SU-DHL-6 (cell line): Measurements from ENCODE around the gene AKR1B1.

ENCODE experiments used
- H2AFZ ChIP-seq: fragments of 200-600 bp; sonication (generic); 2 replicates; pipeline ENCODE4 v1.6.1; 2014; ENCODE audit warnings: low read depth, mild to moderate bottlenecking, moderate library complexity, mixed read lengths, antibody characterized with exemption, low read length; ENCODE audit not compliant: severe bottlenecking
- H3F3A ChIP-seq: fragments of 200-600 bp; shearing (Covaris generic); 2 replicates; pipeline ENCODE4 v1.6.0; 2016; ENCODE audit warnings: antibody characterized with exemption, mild to moderate bottlenecking; ENCODE audit not compliant: insufficient read depth
- H3K27ac ChIP-seq: fragments of 200-600 bp; sonication (generic); 2 replicates; pipeline ENCODE4 v1.5.1; 2016; ENCODE audit warnings: low read depth, mild to moderate bottlenecking, low read length, moderate library complexity, mixed read lengths
- H3K27me3 ChIP-seq: fragments of 200-600 bp; sonication (generic), shearing (Covaris generic); 2 replicates; pipeline ENCODE4 v1.6.0; 2014; ENCODE audit warnings: mild to moderate bottlenecking, low read length
- H3K36me3 ChIP-seq: fragments of 200-600 bp; sonication (generic); 2 replicates; pipeline ENCODE4 v1.6.1; 2014; ENCODE audit warnings: mild to moderate bottlenecking, low read length, mixed read lengths
- H3K4me2 ChIP-seq: fragments of 300-600, 200-600 bp; shearing (Covaris generic), sonication (generic); 2 replicates; pipeline ENCODE4 v1.6.0; 2014; ENCODE audit warnings: low read length, low read depth, mild to moderate bottlenecking; ENCODE audit not compliant: poor library complexity, severe bottlenecking
- H3K4me3 ChIP-seq: fragments of 200-600 bp; sonication (generic); 2 replicates; pipeline ENCODE4 v1.5.1; 2014; ENCODE audit warnings: antibody characterized with exemption, low read length, mild to moderate bottlenecking, mixed read lengths; ENCODE audit not compliant: insufficient read depth, poor library complexity, severe bottlenecking
- H3K79me2 ChIP-seq: fragments of 200-600 bp; sonication (generic); 2 replicates; pipeline ENCODE4 v1.6.1; 2014; ENCODE audit warnings: mild to moderate bottlenecking, low read length, moderate library complexity; ENCODE audit not compliant: insufficient read depth
- H3K9ac ChIP-seq: fragments of 200-600 bp; sonication (generic); 2 replicates; pipeline ENCODE4 v1.7.0; 2014; ENCODE audit warnings: mild to moderate bottlenecking, low read length
- H3K9me2 ChIP-seq: fragments of 200-600 bp; sonication (generic); replicated peaks from 2 replicates; pipeline ENCODE4 v1.6.1; 2014; ENCODE audit warnings: low read length; ENCODE audit not compliant: insufficient read depth
- H3K9me3 ChIP-seq: fragments of 200-600 bp; sonication (generic); 2 replicates; pipeline ENCODE4 v1.6.1; 2014; ENCODE audit warnings: low read length, mixed read lengths; ENCODE audit not compliant: insufficient read depth
- H4K20me1 ChIP-seq: fragments of 200-600 bp; sonication (generic); 2 replicates; pipeline ENCODE4 v1.6.1; 2014; ENCODE audit warnings: low read depth, mild to moderate bottlenecking, antibody characterized with exemption, low read length, moderate library complexity, mixed read lengths
- EZH2phosphoT487 ChIP-seq: fragments of 200-600 bp; sonication (generic), shearing (Covaris generic); conservative IDR thresholded peaks from 2 replicates; pipeline ENCODE4 v1.6.1; 2018; ENCODE audit warnings: mild to moderate bottlenecking, antibody characterized with exemption, low read length, moderate library complexity, mixed read lengths
- TF ChIP-seq, protein P1 (sequence below): fragments of 200-600 bp; sonication (generic); IDR thresholded peaks from one replicate; pipeline ENCODE4 v1.5.1; 2017; ENCODE audit warnings: antibody characterized with exemption, mild to moderate bottlenecking, low read length, moderate library complexity; ENCODE audit not compliant: insufficient read depth, poor library complexity, severe bottlenecking

Gene AKR1B1

DNA sequence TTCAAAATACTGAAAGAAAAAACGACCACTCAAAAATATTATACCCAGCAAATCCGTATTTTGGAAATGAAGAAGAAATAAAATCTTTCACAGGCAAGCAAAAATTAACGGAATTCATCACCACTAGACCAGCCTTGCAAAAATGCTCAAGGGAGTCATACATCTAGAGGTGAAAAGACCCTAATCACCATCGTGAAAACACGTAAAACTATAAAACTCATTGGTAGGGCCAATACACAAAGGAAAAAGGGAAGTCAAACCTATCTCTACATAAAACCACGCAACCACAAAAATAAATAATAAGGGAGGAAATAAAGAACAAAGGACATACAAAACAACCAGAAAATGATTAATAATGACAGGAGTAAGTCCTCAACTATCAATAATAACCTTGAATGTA, 6.6 kb upstream of the AKR1B1 start:
- Histone ChIP-seq H3K4me2 (no peak overlapping the region), H3K9me3 (0 out of 2 replicates have a peak, but pooled peaks cover 5% of the 10 kb centered on the region), H3K27me3 (no peaks in the 10 kb centered on the region), H3K9me2 (no peaks in the 10 kb centered on the region), H2AFZ (no peak overlapping the region), H3F3A (no peaks in the 10 kb centered on the region), H3K4me3 (no peak overlapping the region), H3K36me3 (no peaks in the 10 kb centered on the region), H3K27ac (no peak overlapping the region), H3K79me2 (no peaks in the 10 kb centered on the region), H3K9ac (no peak overlapping the region), H4K20me1 (no peaks in the 10 kb centered on the region)
- TF ChIP-seq, protein P1, sequence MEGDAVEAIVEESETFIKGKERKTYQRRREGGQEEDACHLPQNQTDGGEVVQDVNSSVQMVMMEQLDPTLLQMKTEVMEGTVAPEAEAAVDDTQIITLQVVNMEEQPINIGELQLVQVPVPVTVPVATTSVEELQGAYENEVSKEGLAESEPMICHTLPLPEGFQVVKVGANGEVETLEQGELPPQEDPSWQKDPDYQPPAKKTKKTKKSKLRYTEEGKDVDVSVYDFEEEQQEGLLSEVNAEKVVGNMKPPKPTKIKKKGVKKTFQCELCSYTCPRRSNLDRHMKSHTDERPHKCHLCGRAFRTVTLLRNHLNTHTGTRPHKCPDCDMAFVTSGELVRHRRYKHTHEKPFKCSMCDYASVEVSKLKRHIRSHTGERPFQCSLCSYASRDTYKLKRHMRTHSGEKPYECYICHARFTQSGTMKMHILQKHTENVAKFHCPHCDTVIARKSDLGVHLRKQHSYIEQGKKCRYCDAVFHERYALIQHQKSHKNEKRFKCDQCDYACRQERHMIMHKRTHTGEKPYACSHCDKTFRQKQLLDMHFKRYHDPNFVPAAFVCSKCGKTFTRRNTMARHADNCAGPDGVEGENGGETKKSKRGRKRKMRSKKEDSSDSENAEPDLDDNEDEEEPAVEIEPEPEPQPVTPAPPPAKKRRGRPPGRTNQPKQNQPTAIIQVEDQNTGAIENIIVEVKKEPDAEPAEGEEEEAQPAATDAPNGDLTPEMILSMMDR = no peak
- TF ChIP-seq EZH2phosphoT487 = no peak

DNA sequence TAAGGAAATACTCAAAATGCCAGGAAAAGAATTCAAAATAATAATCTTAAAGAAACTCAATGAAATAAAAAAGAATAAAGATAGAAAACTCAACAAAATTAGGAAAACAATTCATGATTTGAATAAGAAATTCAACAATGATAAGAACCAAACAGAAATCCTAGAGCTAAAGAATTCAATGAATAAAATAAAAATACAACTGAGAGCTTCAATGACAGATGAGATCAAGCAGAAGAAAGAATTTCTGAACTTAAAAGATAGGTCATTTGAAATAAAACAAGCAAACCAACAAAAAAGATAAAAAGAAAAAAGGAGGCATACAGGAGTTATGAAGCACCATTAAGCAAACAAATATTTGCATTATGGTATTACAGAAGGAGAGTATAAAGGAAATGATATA, 5.6 kb upstream of the AKR1B1 start:
- H3F3A ChIP-seq = no peaks in the 10 kb centered on the region
- no peak overlapping the region for H3K9ac ChIP-seq
- H3K27ac ChIP-seq = no peak overlapping the region
- no peaks in the 10 kb centered on the region for H3K79me2 ChIP-seq
- no peak for TF ChIP-seq EZH2phosphoT487
- TF ChIP-seq, protein P1 = no peak
- H3K36me3 ChIP-seq = no peaks in the 10 kb centered on the region
- no peak overlapping the region for H2AFZ ChIP-seq
- H3K4me3 ChIP-seq = no peak overlapping the region
- no peak overlapping the region for H3K4me2 ChIP-seq
- H3K27me3 ChIP-seq = no peaks in the 10 kb centered on the region
- 0 out of 2 replicates have a peak, but pooled peaks cover 5% of the 10 kb centered on the region for H3K9me3 ChIP-seq
- H3K9me2 ChIP-seq = no peaks in the 10 kb centered on the region
- H4K20me1 ChIP-seq = no peaks in the 10 kb centered on the region

DNA sequence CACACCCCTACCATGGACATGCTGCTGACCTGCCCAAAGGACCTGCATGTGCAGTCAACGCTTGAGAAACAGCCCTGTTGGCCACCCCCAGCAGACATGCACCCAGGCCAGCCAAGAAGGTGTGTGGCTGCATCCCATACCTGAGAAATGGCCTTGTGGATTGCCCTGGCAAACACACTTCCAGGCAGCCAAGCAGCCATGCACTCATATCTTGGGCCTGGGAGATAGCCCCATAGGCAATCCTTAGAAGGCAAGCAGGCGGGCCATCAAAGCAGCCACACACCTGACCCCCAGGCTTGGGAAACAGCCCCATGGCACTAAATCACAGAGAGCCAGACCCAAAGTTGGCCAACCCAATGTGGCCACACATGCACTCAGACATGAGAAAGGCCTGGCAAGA, 4.9 kb upstream of the AKR1B1 start:
- H3K27ac ChIP-seq = no peak overlapping the region
- 0 out of 2 replicates have a peak, but pooled peaks cover 5% of the 10 kb centered on the region for H3K9me3 ChIP-seq
- no peaks in the 10 kb centered on the region for H3F3A ChIP-seq
- H3K79me2 ChIP-seq = no peaks in the 10 kb centered on the region
- no peak overlapping the region for H3K4me2 ChIP-seq
- H3K27me3 ChIP-seq = no peaks in the 10 kb centered on the region
- H3K9ac ChIP-seq = no peak overlapping the region
- H2AFZ ChIP-seq = no peak overlapping the region
- H3K4me3 ChIP-seq = no peak overlapping the region
- no peaks in the 10 kb centered on the region for H3K36me3 ChIP-seq
- no peaks in the 10 kb centered on the region for H3K9me2 ChIP-seq
- no peak for TF ChIP-seq EZH2phosphoT487
- TF ChIP-seq, protein P1 = no peak
- H4K20me1 ChIP-seq = no peaks in the 10 kb centered on the region
